GM23338 (cell line): Measurements from ENCODE around the gene ADAM10.

Source experiments
- EZH2phosphoT487 ChIP-seq: fragments of 200-600 bp; sonication (generic); IDR thresholded peaks from one replicate; pipeline ENCODE4 v1.8.1; 2018; ENCODE audit warnings: antibody characterized with exemption; ENCODE audit not compliant: unreplicated experiment
- TF ChIP-seq, protein P1 (sequence below), 2 experiments: fragments of 200-600 bp in 1 of 2; sonication (generic) in 1 of 2; conservative IDR thresholded peaks; 2 replicates each; pipeline versions ENCODE4 v1.5.1 to v1.6.1; 2016 to 2017; ENCODE audit warnings: antibody characterized with exemption in 2 of 2, low read depth in 2 of 2, mild to moderate bottlenecking in 2 of 2, moderate library complexity in 1 of 2

DNA sequence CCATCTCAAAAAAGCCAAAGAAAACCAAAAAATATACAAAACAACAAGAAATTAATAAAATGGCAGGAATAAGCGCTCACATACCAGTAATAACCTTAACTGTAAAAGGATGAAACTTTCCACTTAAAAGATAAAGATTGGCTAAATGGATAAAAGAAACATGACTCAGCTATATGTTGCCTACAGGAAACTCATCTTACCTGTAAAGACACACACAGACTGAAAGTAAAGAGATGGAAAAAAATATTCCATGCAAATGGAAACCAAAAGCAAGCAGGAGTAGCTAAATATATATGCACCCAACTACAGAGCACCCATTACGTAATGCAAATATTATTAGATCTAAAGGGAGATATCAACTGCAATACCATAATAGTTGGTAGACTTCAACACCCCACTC is 49.7 kb downstream of the ADAM10 start:
- TF ChIP-seq, protein P1, sequence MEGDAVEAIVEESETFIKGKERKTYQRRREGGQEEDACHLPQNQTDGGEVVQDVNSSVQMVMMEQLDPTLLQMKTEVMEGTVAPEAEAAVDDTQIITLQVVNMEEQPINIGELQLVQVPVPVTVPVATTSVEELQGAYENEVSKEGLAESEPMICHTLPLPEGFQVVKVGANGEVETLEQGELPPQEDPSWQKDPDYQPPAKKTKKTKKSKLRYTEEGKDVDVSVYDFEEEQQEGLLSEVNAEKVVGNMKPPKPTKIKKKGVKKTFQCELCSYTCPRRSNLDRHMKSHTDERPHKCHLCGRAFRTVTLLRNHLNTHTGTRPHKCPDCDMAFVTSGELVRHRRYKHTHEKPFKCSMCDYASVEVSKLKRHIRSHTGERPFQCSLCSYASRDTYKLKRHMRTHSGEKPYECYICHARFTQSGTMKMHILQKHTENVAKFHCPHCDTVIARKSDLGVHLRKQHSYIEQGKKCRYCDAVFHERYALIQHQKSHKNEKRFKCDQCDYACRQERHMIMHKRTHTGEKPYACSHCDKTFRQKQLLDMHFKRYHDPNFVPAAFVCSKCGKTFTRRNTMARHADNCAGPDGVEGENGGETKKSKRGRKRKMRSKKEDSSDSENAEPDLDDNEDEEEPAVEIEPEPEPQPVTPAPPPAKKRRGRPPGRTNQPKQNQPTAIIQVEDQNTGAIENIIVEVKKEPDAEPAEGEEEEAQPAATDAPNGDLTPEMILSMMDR (conservative IDR thresholded peaks at IDR 0.05; ENCODE audit: low read depth in 2 of 2), result no peak
- no peak for TF ChIP-seq EZH2phosphoT487
